ENCODE measurements around the gene FBLN7. TPM values are rescaled to one million over a fixed set of nuclear protein-coding genes. Genes with fewer than 3 reads are reported as not detected.

FBLN7 gene
- total RNA-seq, 1 donor from 2014 or later: 0.31 TPM

DNA sequence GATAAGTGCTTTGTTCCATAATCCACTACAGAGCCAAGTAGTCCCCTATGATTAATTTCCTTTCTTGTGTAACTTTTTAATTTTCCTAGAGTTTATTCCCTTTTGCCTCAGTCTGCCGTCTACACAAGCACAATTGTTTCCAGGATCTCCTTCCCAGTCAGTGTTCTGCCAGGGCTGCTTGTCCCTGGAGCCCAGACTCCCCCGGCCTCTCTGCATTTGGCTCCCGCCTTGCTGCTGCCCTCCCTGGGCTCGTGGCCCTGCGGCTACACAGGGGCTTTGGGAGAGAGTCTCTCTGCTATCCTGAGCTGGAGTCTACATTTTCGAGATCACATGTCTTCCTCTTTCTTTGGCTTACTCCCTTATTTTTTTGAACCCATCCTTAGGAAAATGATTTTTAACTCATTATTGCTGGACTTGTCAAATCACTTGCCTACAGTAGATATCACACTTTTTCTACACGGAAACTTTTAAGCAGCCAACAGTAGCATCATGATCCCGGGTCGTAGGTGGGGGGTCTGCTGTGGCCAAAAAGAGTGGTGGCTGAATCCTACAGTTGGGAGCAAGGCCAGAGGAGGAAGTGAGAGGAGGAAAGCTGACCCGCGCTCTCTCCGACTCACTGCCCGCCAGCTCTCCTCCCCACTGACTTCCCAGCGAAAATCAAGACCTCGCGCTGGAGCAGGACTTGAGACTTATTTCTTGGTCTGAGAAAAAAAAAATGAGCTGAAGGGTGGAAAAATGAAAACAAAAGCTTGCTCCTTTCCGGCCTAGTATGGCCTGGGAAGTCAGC lies 9.4 kb downstream of the FBLN7 start:
- Mint-ChIP-seq H3K4me3 (no peak overlapping the region), H3K27ac (no peak overlapping the region)
- POLR2A ChIA-PET: no interaction called here

DNA sequence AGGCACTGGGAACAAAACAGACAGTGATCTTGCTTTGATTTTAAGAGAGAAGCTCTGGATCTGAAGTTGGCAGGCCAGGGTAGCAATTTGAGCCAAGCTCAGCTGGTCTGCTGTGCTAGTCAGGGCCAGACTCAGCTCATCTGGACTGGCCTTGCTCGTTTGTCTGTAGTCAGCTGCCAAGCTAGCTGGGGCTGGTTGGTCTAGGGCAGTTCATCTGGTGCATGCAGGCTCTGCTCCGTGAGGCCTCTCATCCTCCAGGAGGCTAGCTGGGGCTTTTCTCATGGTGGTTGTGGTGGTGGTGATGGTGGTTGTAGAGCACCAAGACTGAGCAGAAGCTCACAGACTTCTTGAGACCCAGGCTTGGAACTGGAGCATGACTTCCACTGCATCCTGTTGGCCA lies 10.3 kb downstream of the FBLN7 start:
- DNase-seq (no peak), ATAC-seq (ENCODE audit: low read depth) (no peak)
- POLR2A ChIA-PET: no interaction called here
- Mint-ChIP-seq H3K4me3 (no peak overlapping the region), H3K36me3 (ENCODE audit: low read depth) (no peaks in the 10 kb centered on the region), H3K4me1 (no peaks in the 10 kb centered on the region), H3K9me3 (no peaks in the 10 kb centered on the region), H3K27me3 (no peaks in the 10 kb centered on the region), H3K27ac (no peak overlapping the region)
- CTCF ChIA-PET: no interaction called here
- intact Hi-C loops (cut with micrococcal nuclease): no loop called here
- TF ChIP-seq, protein P1, sequence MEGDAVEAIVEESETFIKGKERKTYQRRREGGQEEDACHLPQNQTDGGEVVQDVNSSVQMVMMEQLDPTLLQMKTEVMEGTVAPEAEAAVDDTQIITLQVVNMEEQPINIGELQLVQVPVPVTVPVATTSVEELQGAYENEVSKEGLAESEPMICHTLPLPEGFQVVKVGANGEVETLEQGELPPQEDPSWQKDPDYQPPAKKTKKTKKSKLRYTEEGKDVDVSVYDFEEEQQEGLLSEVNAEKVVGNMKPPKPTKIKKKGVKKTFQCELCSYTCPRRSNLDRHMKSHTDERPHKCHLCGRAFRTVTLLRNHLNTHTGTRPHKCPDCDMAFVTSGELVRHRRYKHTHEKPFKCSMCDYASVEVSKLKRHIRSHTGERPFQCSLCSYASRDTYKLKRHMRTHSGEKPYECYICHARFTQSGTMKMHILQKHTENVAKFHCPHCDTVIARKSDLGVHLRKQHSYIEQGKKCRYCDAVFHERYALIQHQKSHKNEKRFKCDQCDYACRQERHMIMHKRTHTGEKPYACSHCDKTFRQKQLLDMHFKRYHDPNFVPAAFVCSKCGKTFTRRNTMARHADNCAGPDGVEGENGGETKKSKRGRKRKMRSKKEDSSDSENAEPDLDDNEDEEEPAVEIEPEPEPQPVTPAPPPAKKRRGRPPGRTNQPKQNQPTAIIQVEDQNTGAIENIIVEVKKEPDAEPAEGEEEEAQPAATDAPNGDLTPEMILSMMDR (IDR thresholded peaks at IDR 0.05): no peak

More for the DNA sequence above, 9.4 kb downstream of the FBLN7 start:
- ATAC-seq (ENCODE audit: low read depth): no peak
- Mint-ChIP-seq H3K9me3 (no peaks in the 10 kb centered on the region), H3K27me3 (peaks cover 5% of the 10 kb centered on the region), H3K36me3 (ENCODE audit: low read depth) (no peaks in the 10 kb centered on the region), H3K4me1 (no peaks in the 10 kb centered on the region)
- CTCF ChIA-PET: no interaction called here
- DNase-seq: no peak
- TF ChIP-seq, protein P1 (IDR thresholded peaks at IDR 0.05): no peak
- intact Hi-C loops (cut with micrococcal nuclease): no loop called here

DNA sequence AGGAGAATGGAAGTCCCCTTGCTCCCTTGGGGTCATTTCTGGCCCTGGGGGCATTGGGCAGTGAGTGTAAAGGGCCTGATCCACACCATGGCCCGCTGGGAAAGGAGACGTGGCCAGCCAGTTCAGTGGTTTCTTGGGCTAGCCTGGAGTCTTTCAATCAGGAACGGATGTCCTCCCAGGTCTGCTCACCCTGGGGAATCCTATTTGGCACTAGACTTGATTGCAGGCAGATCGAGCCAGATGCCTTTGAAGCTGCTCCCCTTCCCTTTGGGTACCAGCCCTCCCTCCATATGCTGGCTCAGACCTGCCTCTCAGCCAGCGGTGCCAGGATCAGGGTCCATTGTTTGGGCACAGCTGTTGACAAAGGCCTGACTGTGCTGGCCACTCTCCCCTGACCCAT lies 11.0 kb downstream of the FBLN7 start:
- Mint-ChIP-seq H3K27ac (no peak overlapping the region), H3K4me1 (peaks cover 4% of the 10 kb centered on the region), H3K36me3 (ENCODE audit: low read depth) (no peaks in the 10 kb centered on the region), H3K4me3 (no peak overlapping the region), H3K27me3 (no peaks in the 10 kb centered on the region), H3K9me3 (no peaks in the 10 kb centered on the region)
- DNase-seq (no peak), ATAC-seq (ENCODE audit: low read depth) (no peak)
- ChIA-PET CTCF (no interaction called here), POLR2A (interaction anchor here (0.6 kb wide), 1 partner anchor 11 kb away, joined by 5 read pairs; no protein-coding TSS in a partner anchor)
- TF ChIP-seq, protein P1 (IDR thresholded peaks at IDR 0.05): no peak
- intact Hi-C loops (cut with micrococcal nuclease): no loop called here

DNA sequence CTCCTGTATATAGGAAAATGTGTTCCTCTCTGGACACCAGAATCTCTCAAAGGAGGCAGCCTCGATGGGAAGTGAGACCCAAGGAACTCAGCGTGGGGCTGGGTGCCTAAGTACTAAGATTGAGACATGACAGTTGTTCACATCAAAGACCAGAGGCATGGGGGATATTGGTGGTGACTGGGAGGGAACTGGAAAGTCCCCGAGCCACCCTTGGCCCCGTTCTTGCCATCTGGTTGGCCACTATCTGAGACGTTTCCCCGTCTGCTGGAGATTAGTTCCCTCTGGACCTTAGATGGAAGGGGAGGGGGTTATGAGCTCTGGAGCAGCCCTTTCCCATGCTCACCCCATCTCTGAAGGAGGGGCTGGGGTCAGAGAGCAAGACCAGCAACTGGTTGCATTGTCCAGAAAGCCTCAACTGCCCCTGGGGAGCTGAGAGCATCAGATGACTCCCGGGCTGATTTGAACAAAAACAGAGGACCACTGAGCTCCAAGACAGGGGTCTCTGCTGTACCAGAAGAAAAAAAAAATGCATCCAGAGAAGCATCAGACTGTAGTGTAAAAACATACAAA lies 11.8 kb downstream of the FBLN7 start:
- TF ChIP-seq, protein P1 (IDR thresholded peaks at IDR 0.05): no peak
- ChIA-PET CTCF (no interaction called here), POLR2A (no interaction called here)
- H3K36me3 Mint-ChIP-seq (ENCODE audit: low read depth): no peaks in the 10 kb centered on the region
- DNase-seq (no peak), ATAC-seq (ENCODE audit: low read depth) (no peak)
- no peak overlapping the region for H3K27ac Mint-ChIP-seq
- H3K4me1 Mint-ChIP-seq: peaks cover 8% of the 10 kb centered on the region
- no peaks in the 10 kb centered on the region for H3K9me3 Mint-ChIP-seq
- no peaks in the 10 kb centered on the region for H3K27me3 Mint-ChIP-seq
- intact Hi-C loops (cut with micrococcal nuclease): no loop called here
- H3K4me3 Mint-ChIP-seq: no peak overlapping the region

DNA sequence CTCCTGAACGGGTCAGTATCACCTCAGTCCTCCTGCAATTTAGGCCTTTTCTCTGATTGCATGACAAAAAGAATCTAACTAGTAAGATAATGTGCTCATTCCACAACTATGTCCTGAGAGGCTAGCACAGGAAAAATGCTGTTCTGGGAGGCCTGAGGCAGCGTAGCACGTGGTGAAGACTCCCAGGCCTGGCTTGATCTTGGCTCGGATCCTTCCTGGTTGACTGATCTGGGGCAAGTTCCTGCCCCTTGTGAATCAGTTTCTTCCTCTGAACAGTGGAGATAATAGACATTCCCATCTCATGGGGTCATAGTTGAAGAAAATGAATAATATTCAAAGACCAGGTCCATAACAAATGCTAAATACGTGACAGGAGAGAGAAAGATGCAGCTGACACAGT lies 12.3 kb downstream of the FBLN7 start:
- H3K36me3 Mint-ChIP-seq (ENCODE audit: low read depth): no peaks in the 10 kb centered on the region
- POLR2A ChIA-PET: no interaction called here
- ATAC-seq (ENCODE audit: low read depth) (no peak), DNase-seq (no peak)
- peaks cover 13% of the 10 kb centered on the region for H3K4me1 Mint-ChIP-seq
- H3K27me3 Mint-ChIP-seq: no peaks in the 10 kb centered on the region
- H3K4me3 Mint-ChIP-seq: no peak overlapping the region
- no peak overlapping the region for H3K27ac Mint-ChIP-seq
- TF ChIP-seq, protein P1 (IDR thresholded peaks at IDR 0.05): no peak
- no peaks in the 10 kb centered on the region for H3K9me3 Mint-ChIP-seq
- CTCF ChIA-PET: no interaction called here
- intact Hi-C loops (cut with micrococcal nuclease): no loop called here

Data from activated B cell treated with CpG ODN at 0.5 μM for 24 hours (primary cell).